HG03066 (cell line): Measurements from ENCODE around the gene HPD.
A peak's percentile ranks its signal among the peaks of the same experiment; 100 is the strongest.
"Not testable (repeated sequence)": the region's sequence is repeated elsewhere in the genome, so short reads cannot be mapped to it uniquely, and the experiment has no call there.

Experiments used
- ATAC-seq: cut with Tn5 transposase; IDR thresholded peaks from one replicate; pipeline ENCODE4 v1.9.1; 2021; ENCODE audit warnings: low read depth; ENCODE audit not compliant: unreplicated experiment

Gene HPD

DNA sequence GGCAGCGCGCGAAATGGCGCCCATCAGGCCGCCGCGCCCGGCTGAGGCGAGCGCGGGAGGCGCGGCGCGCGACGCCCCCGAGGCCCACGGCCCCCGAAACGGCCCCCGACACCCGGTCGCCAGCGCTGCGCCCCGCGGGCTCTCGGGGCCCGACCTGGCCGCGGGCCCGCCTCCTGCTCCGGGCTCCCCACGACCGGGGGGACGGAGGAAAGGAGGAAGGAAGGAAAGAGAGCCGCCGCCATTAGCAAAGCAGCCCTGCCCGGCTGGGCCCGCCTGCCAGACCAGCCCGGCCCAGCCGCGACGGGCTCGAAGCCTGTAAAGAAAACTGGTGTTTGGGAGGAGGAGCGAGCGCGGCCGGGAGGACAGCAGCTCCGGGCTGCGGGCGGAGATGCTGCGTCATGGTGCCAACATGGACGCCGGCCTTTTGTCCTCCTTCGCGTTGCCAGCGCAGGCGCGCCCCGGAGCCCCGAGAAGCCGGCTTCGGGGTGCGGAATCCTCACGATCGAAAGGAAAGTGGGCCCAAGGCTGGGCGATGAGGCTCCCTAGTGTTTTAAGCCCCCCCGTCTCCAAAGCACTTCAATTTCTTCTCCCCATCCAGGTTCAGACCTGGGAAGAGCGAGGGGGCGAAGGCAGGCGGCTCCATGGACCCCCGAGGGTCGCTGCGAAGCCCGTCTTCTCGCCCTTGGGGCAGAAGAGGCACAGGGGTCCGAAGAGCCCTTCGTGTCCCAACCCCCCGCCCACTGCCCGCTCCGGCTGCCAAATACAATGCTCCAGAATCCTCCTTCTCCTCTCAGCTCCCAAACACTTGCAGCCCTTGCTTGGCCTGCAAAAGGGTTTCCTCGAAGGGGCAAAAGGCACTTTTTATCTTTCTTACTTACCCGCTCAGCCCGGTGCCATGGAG lies 57.7 kb downstream of the HPD start:
- no peak for ATAC-seq

GRCh38 chr12:121799842-121800693 lies 58.6 kb downstream of the HPD start:
- no peak for ATAC-seq

GRCh38 chr12:121799156-121799841 lies 59.4 kb downstream of the HPD start:
- no peak for ATAC-seq

- no peak for ATAC-seq
Measured at GRCh38 chr12:121798787-121799155, 59.9 kb downstream of the HPD start.

GRCh38 chr12:121797937-121798786 lies 60.5 kb downstream of the HPD start:
- ATAC-seq = no peak

DNA sequence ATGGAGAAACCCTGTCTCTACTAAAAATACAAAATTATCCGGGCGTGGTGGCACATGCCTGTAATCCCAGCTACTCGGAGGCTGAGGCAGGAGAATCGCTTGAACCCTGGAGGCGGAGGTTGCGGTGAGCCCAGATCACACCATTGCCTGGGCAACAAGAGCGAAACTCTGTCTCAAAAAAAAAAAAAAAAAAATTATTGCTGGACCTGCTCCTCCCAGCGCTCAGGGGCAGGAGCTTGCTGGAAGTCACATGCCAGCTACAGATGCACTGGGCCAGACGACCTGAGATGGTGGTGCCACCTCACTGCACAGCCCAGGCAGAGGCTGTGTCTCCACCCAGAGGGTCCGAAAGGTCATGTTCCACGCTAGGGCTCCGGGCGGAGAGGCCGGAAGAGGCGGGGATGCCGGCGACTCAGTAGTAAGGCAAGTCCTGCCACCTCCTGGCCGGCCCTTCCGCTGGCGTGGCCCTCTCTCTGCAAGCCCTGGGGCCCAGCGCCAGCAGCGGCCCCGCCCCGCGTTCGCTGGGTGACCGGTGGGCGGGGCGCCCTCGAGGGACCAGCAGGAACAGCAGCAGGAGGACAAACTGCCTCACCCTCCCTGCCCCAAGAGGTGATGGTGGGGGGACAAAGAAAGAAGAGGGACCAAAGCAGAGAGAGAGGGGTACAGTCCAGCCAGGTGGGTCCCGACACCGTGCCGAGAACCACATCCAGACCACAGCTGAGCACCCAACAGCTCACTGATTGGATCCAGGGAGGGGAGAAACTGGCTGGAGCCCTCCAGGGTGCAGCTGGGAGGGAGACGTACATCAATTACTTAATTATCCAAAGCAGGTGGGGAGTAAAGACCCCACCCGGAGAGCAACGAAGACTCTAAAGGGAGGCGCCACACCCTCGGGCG lies 61.6 kb downstream of the HPD start:
- no peak for ATAC-seq

DNA sequence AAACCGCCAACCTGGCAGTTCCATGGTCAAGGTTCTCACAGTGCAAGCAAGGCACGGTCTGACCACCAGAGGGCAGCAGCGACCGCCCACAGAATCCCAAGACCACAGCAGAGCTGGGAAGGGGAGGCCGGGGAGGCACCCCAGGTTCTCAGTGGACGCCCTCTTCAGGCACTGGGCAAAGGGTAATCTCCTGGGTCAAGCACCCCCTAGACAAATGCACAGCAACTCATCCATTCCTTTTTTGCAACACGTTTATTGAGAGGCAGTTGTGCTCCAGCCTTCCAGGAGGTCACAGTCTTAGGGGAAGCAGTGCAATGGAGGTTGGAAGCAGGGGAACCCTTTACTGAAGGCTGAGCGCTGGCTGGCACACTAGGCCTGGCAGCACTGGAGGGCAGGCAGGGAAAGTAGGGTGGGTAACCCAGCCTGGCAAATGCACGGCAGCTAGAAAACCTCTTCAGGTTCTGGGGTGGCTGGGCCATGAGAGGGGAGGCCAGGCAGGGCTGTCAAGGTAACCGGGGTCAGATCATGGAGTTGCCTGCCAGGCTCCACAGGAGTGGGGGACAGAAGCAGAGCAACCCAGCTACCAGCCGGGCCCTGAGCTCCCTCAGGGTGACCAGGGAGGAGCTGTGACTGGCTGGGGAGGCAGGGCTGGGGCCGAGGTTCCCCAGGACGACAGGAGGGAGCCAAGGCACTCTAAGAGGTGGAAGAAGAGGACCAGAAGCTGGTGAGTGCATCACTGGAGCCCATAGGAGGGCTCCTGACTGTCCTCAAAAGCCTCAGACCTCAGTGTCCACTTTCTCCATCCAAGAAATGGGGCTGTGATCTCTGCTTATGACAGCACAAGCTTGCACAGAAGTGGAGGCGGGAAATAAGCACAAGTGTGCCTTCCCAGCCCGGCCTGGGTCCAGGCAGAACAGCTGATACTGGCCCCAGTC lies 63.4 kb downstream of the HPD start:
- ATAC-seq = peak; percentile 28

GRCh38 chr12:121794534-121795033 lies 64.1 kb downstream of the HPD start:
- ATAC-seq = no peak

DNA sequence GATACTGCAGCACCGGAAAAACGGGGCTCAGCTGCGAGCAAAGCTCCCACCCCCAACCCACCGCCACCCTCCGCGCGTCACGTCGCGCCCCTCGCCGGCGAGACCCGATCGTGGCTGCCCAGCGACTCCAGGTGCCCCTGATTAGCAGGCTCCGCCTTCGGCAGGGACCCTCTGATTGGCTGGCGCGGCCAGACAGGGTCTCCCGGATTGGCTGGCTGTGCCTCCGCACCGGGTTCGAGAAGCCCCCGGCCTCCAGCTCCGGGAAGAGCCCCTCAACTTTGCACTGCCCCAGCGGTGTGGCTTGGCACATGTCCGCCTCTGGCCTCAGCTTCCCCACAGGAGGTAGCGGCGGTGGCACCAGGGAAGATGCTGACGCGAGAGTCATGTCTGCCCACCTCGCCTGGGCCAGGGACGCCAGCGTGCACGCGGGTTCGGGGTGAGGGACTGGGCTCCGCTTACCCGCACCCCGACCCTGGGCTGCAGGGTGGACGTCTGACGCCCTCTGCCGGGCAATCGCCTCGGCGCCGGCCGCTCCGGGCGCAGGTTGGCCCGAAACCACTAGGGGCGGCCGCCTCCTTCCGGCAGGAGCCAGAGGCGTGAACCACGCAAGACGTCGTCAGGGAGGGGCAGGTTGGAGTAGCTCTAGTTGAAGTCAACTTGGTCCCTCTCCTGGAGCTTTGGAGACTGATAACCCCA lies 64.7 kb downstream of the HPD start:
- ATAC-seq = peak; percentile 44

DNA sequence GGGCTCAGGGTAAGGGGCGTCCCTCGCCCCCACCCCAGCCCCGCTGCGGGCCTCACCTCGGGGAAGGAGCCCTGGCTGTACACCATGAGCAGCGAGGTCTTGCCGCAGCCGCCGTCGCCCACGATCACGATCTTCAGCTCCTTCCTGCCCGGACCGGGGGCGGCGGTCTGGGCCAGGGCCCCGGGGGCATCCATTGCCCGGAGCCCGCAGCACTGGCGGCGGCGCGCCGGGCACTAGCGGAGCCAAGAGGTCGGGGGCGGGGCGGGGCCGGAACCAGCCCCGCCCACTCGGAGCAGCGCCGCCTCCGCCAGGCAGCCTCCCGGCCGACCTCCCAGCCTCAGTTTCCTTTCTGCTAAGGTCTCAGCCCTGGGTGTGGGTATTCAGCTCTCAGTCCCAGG lies 65.2 kb downstream of the HPD start, which contains the start of gene RHOF:
Gene RHOF (minus strand): TSS at position 249 of the 398 bp plus-strand sequence. CDS start 55 bp downstream, at position 194.
- ATAC-seq = peak; percentile 16

DNA sequence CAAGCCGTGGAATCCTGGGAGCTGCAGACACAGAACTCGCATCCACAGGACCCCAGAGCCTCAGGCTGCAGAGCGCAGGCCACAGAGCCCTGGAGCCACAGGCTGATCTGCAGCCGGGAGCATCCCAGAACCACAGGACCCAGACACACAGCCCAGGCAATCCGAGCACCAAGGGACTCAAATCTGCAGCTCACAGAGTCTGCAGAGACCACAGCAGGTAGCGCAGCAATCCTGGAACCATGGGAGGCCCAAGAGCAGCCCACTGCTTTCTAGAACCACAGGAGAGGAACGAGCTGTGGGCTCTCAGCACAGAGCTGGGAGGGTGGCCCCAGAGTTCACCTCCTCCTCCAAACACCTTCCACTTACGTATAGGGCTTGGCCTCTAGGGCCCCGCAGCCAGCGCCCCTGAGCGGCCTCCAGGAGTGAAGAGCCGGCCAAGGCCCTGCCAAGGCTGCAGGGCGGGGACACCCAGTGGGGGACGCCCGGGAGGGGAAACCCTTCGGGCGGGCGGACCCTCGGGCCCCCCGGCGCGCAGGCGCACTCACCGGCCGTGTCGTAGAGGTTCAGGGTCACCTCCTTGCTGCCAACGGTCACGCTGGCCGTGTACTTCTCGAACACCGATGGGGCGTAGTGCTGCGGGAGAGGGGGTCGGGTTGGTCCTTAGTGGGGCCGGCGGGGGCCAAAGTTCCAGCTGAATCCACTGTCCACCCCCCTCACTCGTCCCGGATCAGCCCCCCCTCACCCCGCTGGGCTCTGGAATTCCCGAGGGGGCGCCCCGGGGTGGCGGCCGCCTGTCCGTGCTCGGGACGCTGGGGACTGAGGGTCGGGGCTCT lies 65.8 kb downstream of the HPD start:
- no peak for ATAC-seq

DNA sequence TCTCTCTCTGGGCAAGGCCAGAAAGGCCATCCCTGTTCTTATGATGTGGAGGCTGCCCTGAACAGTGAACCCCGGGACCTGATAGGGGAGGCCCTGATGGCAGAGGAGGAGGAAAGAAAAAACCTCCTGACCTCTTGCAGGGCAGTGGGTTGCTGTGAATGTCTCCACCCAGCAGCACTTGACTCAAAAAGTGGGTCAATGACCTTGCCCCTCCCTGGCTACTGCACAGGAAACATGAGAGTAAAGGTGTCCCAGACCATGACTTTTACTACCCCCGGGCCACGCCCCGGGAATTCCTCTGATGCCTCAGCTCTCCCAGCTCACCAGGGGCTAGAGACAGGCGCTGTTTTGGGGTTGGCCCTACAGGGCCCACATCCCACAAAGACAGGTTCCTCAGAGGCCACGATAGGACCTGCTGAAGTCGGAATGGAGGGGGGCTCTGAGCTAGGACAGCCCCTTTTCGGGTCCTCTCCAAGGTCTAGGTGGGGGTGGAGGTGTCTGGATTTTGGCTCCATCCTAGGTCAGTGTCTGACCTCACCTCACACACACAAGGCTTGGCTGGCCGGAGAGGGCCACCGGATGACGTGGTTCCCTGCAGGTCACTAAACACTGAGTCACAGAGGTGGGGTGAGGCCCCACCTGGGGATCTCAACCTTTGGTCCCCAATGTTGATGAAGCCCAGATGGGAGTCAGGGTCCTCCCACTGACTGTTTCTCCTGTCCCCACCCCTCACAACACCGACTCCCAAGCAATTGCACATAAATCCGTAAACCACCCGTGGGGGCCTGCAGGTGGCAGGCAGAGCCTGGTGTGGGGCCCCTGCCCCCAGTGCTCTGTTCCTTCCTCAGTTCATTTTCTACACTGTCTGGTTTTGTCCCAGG lies 66.7 kb downstream of the HPD start:
- ATAC-seq = no peak

GRCh38 chr12:121790785-121791184 lies 67.9 kb downstream of the HPD start:
- not testable (repeated sequence) for ATAC-seq

GRCh38 chr12:121789800-121790728 lies 68.6 kb downstream of the HPD start:
- peak; percentile 43 for ATAC-seq
